ENCODE results near the gene ADAMTS15. TPM values are rescaled to one million over a fixed set of nuclear protein-coding genes. Genes with fewer than 3 reads are reported as not detected.

Gene ADAMTS15
- total RNA-seq, 1 donor from 2014 or later, result 22.0 TPM

DNA sequence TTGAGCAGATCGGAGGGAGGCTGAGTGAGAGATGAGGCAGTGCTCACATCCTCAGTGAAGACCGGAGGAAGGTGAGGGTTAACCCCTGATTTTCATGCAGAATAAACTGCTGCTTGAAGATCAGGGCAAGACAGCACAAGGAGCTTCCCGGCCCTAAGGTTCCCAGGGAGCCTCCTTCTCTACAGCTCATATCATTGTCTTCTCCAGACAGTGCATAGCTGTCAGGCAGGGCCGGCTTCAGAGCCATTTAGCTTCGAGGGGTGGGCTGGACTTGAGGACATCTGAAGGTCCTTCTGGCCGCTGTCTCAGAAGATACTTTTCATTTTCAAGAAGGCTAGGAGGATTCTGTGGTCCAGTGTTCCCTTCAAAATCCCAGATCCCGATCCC lies 27.3 kb upstream of the ADAMTS15 start:
- DNase-seq (ENCODE audit: extremely low spot score, unreplicated experiment), result no peak
- no peak for TF ChIP-seq CTCF (conservative IDR thresholded peaks at IDR 0.05)
- H3K36me3 Mint-ChIP-seq, result no peaks in the 10 kb centered on the region
- H3K27me3 Mint-ChIP-seq, result peaks cover 48% of the 10 kb centered on the region
- no peak overlapping the region for H3K4me3 Mint-ChIP-seq
- no peak overlapping the region for H3K27ac Mint-ChIP-seq
- peaks cover 3% of the 10 kb centered on the region for H3K4me1 Mint-ChIP-seq (ENCODE audit: unreplicated experiment)
- H3K9me3 Mint-ChIP-seq, result no peaks in the 10 kb centered on the region

- no peak overlapping the region for H3K4me3 Mint-ChIP-seq
- H3K4me1 Mint-ChIP-seq (ENCODE audit: unreplicated experiment), result peaks cover 3% of the 10 kb centered on the region
- H3K36me3 Mint-ChIP-seq, result no peaks in the 10 kb centered on the region
- H3K27ac Mint-ChIP-seq, result no peak overlapping the region
- H3K9me3 Mint-ChIP-seq, result no peaks in the 10 kb centered on the region
- DNase-seq (ENCODE audit: extremely low spot score, unreplicated experiment), result no peak
- no peak for TF ChIP-seq CTCF (conservative IDR thresholded peaks at IDR 0.05)
- peaks cover 50% of the 10 kb centered on the region for H3K27me3 Mint-ChIP-seq
Observed at GRCh38 chr11:130421697-130422096, 26.7 kb upstream of the ADAMTS15 start.

DNA sequence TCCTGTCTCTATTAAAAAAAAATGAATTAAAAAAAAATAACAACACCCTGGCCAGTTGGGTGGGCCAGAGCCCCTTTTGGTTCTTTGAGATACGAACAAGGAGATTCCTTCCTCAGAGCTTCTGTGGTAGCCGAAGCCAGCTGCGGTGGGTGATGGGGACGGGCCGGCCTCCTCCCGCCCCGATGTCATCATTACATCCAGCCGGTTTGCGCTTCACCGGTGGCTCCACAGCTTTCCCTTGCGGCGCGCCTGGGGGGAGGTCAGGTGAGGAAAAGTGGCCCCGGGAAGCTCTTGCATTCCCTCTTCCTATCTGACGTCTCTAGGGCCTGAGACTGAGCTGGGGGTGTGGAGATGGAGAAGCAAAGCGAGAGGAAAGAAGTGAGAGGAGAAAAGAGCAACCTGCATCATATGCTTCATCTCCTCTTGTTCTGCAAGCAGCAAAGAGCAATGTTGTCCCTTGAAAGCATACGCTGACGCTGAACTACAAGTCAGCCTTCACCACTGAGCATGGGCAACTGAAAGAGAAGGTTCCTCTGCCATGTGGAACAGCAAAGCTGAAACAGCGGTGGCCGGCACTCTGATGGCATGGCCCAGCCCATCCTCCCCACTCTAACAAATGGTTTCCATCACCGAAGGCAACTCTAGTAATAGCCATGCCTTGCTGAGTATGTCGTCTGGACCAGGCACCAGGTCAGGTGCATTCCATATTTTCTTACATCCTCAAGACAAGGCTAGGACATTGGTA lies 26.0 kb upstream of the ADAMTS15 start:
- H3K9me3 Mint-ChIP-seq, result no peaks in the 10 kb centered on the region
- peaks cover 57% of the 10 kb centered on the region for H3K27me3 Mint-ChIP-seq
- no peak overlapping the region for H3K27ac Mint-ChIP-seq
- no peak for DNase-seq (ENCODE audit: extremely low spot score, unreplicated experiment)
- H3K4me3 Mint-ChIP-seq, result no peak overlapping the region
- no peaks in the 10 kb centered on the region for H3K36me3 Mint-ChIP-seq
- peaks cover 7% of the 10 kb centered on the region for H3K4me1 Mint-ChIP-seq (ENCODE audit: unreplicated experiment)
- TF ChIP-seq CTCF (conservative IDR thresholded peaks at IDR 0.05), result no peak

DNA sequence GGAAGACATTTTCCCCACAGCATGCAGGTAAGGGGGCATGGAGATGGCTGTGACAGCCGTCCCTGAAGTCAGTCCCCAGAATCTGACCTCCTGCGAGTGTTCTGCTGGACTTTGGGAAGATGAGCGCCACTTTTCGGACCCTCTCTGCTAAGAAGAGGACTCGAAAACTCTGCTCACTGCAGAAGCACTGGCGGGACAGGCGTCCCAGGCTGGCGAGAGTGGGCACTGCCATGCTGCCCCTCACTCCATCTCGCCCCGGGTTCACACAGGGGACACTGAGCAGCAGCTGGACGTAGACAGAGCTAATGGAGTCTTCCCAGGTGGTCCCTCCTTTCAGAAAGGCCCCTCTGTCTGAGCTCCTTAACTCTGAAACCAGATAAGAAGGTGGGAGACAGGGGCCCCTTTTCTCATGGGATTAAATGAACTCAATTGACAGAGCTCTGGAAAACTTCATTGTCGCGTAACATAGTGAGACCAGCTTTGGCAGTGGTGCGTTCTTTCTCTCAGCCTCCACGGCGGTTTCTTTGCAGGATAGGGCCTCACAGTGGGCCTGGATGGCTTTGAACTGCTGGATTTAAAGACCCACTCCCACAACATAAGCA lies 24.8 kb upstream of the ADAMTS15 start:
- H3K27me3 Mint-ChIP-seq, result peaks cover 61% of the 10 kb centered on the region

GRCh38 chr11:130424613-130425140 lies 23.8 kb upstream of the ADAMTS15 start:
- no peak for TF ChIP-seq CTCF (conservative IDR thresholded peaks at IDR 0.05)
- Mint-ChIP-seq H3K27ac (no peak overlapping the region), H3K9me3 (no peaks in the 10 kb centered on the region), H3K36me3 (no peaks in the 10 kb centered on the region), H3K4me1 (ENCODE audit: unreplicated experiment) (peaks cover 14% of the 10 kb centered on the region), H3K27me3 (peaks cover 72% of the 10 kb centered on the region), H3K4me3 (no peak overlapping the region)
- no peak for DNase-seq (ENCODE audit: extremely low spot score, unreplicated experiment)

More for the DNA sequence above, 24.8 kb upstream of the ADAMTS15 start:
- no peak overlapping the region for H3K27ac Mint-ChIP-seq
- no peak overlapping the region for H3K4me3 Mint-ChIP-seq
- H3K9me3 Mint-ChIP-seq, result no peaks in the 10 kb centered on the region
- H3K36me3 Mint-ChIP-seq, result no peaks in the 10 kb centered on the region
- no peak for TF ChIP-seq CTCF (conservative IDR thresholded peaks at IDR 0.05)
- no peak for DNase-seq (ENCODE audit: extremely low spot score, unreplicated experiment)
- H3K4me1 Mint-ChIP-seq (ENCODE audit: unreplicated experiment), result peaks cover 9% of the 10 kb centered on the region

Measured in type B pancreatic cell (in vitro differentiated cells).